ENCODE results near the gene AHRR. TPM values are rescaled to one million over a fixed set of nuclear protein-coding genes. Genes with fewer than 3 reads are reported as not detected.
A peak's percentile ranks its signal among the peaks of the same experiment; 100 is the strongest.

AHRR gene
- polyA plus RNA-seq, 2 of the 4 experiments (the other 2 are of a cell fraction): 1.2 to 1.7 TPM

DNA sequence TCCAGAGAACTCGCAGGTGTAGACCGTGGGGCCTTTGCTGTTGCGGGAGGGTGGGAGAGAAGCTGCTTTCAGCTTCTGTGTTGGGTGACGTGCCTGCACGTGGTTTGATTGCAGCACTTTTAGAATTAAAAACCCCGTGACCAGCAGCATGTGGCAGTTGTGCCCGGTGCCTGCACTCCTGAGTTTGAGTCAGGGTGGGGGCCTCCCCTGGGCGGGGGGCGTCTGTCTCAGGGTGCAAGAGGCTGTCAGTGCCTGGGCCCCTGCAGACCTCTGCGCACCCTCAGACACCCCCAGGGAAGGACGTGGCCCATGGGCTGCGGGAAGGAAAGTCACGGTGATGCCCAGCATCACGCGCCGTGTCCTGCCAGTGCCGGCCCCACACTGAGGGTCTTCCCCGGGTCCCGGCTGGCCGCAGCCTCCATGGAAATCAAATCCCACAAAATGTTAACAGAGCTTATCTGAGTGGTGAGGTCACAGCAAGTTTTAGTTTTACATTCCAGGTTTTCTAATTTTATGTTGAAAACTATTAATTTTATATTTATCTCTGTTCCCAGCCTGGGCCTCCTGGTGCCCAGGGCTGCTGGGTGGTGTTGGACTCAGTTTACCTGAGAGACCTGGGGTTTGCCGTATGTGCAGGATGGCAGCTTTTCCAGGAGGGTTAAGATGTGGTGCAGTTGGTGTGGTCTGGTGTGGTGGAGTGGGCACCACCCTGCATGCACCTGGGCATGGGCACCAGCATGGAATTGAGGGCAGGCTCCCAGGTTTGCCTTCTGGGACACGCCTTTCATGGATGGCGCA lies 33.3 kb downstream of the AHRR start:
- 84% methylated on average over 21 of the region's 23 CpGs for WGBS (ENCODE audit: missing lambda C conversion rate)
- Histone ChIP-seq H3K27ac (no peak overlapping the region), H3K9me3 (no peaks in the 10 kb centered on the region), H3K4me2 (no peak overlapping the region), H3K4me1 (no peaks in the 10 kb centered on the region), H3K4me3 (no peak overlapping the region)
- POLR2A ChIA-PET: no interaction called here
- no peak for FAIRE-seq
- TF ChIP-seq EHF (CRISPR knock-in tag; IDR thresholded peaks at IDR 0.05): no peak
- no peak for TF ChIP-seq FOSB (CRISPR knock-in tag; IDR thresholded peaks at IDR 0.05)
- no peak for TF ChIP-seq REST (IDR thresholded peaks at IDR 0.05)
- no peak for TF ChIP-seq E2F6 (IDR thresholded peaks at IDR 0.05; ENCODE audit: borderline replicate concordance, low read depth)
- no peak for TF ChIP-seq CHD2 (IDR thresholded peaks at IDR 0.05; ENCODE audit: low read length, partially characterized antibody)
- no peak for TF ChIP-seq CBX8 (IDR thresholded peaks at IDR 0.05)
- no peak for TF ChIP-seq KDM1A (IDR thresholded peaks at IDR 0.05; ENCODE audit: low read depth)
- TF ChIP-seq JUNB (IDR thresholded peaks at IDR 0.05): no peak
- TF ChIP-seq, protein P1, sequence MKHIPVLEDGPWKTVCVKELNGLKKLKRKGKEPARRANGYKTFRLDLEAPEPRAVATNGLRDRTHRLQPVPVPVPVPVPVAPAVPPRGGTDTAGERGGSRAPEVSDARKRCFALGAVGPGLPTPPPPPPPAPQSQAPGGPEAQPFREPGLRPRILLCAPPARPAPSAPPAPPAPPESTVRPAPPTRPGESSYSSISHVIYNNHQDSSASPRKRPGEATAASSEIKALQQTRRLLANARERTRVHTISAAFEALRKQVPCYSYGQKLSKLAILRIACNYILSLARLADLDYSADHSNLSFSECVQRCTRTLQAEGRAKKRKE (CRISPR knock-in tag; IDR thresholded peaks at IDR 0.05; ENCODE audit: low read depth): no peak
- TF ChIP-seq, protein P2, sequence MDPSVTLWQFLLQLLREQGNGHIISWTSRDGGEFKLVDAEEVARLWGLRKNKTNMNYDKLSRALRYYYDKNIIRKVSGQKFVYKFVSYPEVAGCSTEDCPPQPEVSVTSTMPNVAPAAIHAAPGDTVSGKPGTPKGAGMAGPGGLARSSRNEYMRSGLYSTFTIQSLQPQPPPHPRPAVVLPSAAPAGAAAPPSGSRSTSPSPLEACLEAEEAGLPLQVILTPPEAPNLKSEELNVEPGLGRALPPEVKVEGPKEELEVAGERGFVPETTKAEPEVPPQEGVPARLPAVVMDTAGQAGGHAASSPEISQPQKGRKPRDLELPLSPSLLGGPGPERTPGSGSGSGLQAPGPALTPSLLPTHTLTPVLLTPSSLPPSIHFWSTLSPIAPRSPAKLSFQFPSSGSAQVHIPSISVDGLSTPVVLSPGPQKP (IDR thresholded peaks at IDR 0.05; ENCODE audit: low read depth, low read length): no peak
- no peak for TF ChIP-seq ZC3H11A (IDR thresholded peaks at IDR 0.05)
- TF ChIP-seq, protein P3, sequence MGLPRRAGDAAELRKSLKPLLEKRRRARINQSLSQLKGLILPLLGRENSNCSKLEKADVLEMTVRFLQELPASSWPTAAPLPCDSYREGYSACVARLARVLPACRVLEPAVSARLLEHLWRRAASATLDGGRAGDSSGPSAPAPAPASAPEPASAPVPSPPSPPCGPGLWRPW (IDR thresholded peaks at IDR 0.05): no peak
- CTCF ChIA-PET: interaction anchor here (1.1 to 3.1 kb wide), 4 partner anchors 11 to 76 kb away, joined by 3 to 13 read pairs (median 3); no protein-coding TSS in a partner anchor
- DNase-seq (ENCODE audit: low read depth in 1 of 2, low spot score in 1 of 2): no peak
- ATAC-seq: no peak

DNA sequence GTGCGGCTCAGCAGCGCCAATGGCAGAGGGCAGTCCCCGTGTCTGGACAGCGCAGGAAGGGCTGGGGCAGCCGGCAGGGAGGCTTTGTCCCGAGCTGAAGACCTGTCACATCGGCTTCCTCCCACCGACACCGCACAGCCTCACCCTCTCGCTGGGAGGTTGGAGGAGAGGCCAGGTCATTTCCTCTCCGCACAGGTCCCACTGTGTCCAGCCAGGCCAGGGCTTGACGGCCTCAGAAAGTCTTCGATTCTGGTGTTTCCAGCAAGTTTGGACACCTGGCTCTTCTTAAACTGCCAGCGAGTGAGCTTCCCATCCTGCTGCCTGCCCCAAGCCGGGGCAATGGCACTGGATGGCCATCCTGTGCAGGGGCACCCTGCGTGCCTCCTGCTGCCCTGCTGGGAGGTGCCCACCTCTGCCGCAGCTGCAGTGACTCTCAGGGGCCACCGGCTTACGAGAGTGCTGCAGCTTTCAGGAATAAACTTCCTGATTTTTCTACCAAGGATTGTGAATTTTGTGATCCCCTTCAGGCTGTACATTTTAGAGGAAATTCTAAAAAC lies 33.9 kb downstream of the AHRR start:
- Histone ChIP-seq H3K4me3 (no peak overlapping the region), H3K9me3 (no peaks in the 10 kb centered on the region), H3K4me1 (no peaks in the 10 kb centered on the region), H3K27ac (no peak overlapping the region), H3K4me2 (no peak overlapping the region)
- no peak for FAIRE-seq
- DNase-seq (ENCODE audit: low read depth in 1 of 2, low spot score in 1 of 2): no peak
- ATAC-seq: peak; percentile 30 to 34; a peak in 2 of 6 replicates
- ChIA-PET POLR2A (no interaction called here), CTCF (interaction anchor here (0.6 to 3.1 kb wide), 5 partner anchors 11 to 76 kb away, joined by 3 to 13 read pairs (median 3); partner anchors contain the start of gene AHRR)
- whole genome bisulfite sequencing (ENCODE audit: missing lambda C conversion rate): 87% methylated on average over 19 of the region's 19 CpGs
- TF ChIP-seq MYC (IDR thresholded peaks at IDR 0.05; ENCODE audit: borderline replicate concordance, low read length) (no peak), HMGXB4 (CRISPR knock-in tag; IDR thresholded peaks at IDR 0.05; ENCODE audit: borderline replicate concordance) (no peak), PBX3 (IDR thresholded peaks at IDR 0.05) (no peak), FOSL2 (IDR thresholded peaks at IDR 0.05) (no peak), FOSL2 (CRISPR knock-in tag; IDR thresholded peaks at IDR 0.05) (no peak), FOSB (CRISPR knock-in tag; IDR thresholded peaks at IDR 0.05) (no peak), CBX8 (IDR thresholded peaks at IDR 0.05) (no peak), HOXA7 (CRISPR knock-in tag; IDR thresholded peaks at IDR 0.05) (no peak), ZSCAN20 (CRISPR knock-in tag; IDR thresholded peaks at IDR 0.05) (no peak), BHLHE40 (IDR thresholded peaks at IDR 0.05; ENCODE audit: low read depth, low read length) (no peak), CHD4 (IDR thresholded peaks at IDR 0.05; ENCODE audit: borderline replicate concordance) (no peak), RNF2 (IDR thresholded peaks at IDR 0.05; ENCODE audit: borderline replicate concordance, low read depth) (no peak), PHF8 (IDR thresholded peaks at IDR 0.05; ENCODE audit: borderline replicate concordance, low read depth) (no peak), MAFK (IDR thresholded peaks at IDR 0.05; ENCODE audit: partially characterized antibody) (no peak), JUN (IDR thresholded peaks at IDR 0.05) (no peak), EHF (CRISPR knock-in tag; IDR thresholded peaks at IDR 0.05) (no peak)
- TF ChIP-seq, protein P3 (IDR thresholded peaks at IDR 0.05): no peak
